HG02610 (cell line): ENCODE data around the gene TSPAN33.
"Not testable (repeated sequence)": the region's sequence is repeated elsewhere in the genome, so short reads cannot be mapped to it uniquely, and the experiment has no call there.

Experiments used
- ATAC-seq: cut with Tn5 transposase; IDR thresholded peaks from one replicate; pipeline ENCODE4 v1.9.1; 2021; ENCODE audit warnings: mild to moderate bottlenecking, moderate library complexity; ENCODE audit not compliant: unreplicated experiment

Gene TSPAN33, protein sequence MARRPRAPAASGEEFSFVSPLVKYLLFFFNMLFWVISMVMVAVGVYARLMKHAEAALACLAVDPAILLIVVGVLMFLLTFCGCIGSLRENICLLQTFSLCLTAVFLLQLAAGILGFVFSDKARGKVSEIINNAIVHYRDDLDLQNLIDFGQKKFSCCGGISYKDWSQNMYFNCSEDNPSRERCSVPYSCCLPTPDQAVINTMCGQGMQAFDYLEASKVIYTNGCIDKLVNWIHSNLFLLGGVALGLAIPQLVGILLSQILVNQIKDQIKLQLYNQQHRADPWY

DNA sequence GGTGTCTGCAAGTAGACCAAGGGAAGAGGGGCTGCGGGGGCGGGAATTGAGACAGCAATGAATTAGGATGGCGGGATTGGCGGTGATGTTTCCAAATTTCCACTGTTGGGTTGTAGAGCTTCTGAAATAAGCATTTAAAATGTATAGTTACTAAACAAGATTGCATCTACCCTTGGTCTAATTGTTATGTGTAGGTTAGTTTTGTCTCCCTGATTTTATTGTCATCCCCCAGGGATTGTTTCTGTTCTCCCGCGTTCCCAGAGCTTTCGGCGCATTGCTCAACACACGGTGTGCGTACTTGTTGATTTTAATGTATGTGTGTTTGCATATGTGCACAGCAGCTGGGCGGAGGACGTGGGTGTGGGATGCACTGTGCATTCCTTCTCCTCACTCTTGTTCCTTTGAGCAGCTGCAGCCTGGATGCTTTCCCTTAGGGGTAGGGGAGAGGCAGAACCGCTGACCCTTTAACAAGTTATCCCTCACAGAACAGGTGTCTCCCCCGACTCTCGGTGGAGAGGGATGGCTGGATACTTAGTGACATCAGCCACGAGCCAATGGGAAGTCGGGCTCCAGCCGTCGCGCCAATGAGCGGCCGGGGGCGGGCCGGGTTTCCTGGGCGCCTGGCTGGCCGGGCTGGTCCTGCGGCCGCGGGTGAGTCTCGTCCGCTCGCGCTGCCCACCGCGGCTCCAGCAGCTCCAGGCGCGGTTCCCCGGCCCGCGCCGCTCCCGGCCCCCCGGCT, at the start of gene TSPAN33:
TSPAN33 (plus strand) TSS at position 613 of the 739 bp plus-strand sequence. CDS start 274 bp downstream, outside the sequence.
- ATAC-seq, result peak; percentile 68

DNA sequence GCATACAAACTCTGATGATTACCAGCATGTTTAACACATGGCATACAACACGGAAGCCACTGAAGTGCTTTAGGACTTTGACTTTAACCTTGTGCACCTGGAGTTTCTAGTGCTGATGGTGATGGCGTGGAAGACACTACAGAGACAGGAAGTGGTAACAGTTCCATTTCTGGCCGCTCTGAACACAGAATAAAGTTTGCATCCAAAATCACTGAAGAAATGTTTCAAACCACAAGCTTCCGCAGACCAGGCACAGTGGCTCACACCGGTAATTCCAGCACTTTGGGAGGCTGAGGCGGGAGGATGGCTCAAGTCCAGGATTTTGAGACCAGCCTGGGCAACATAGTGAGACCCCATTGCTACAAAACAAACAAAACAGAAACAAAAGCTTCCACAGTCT, 49.2 kb upstream of the TSPAN33 start:
- ATAC-seq, result peak; percentile 75

DNA sequence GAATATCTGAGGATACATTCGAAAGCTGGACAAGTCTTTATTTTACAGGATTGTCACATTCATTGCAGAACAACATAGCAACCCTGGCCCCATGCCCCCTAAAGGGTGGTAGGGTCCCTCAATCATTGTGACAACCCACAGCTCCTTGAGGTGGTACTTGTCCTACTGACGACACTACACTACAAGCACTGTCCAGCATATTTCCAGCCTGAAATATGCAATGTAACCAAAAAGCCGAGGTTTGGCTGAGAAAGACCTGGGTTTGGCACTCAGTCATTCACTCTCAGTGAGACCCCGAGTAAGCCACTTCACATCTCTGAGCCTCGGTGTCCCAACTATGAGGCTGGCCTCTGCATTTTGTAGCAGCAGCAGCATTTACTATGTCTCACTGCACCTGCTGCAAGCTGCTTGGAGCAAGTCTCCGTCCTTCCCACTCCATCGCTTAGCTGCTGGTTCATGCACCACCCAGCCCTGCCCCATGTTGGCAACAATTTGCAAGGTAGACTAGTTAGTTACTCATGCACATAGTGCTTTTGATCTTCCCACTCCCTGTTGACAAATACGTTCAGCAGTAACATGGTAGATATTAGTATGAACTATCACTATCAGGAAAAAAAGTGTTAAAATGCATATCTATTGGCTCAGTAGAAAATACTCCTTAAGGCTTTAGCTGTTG, 46.0 kb upstream of the TSPAN33 start:
- ATAC-seq, result no peak

DNA sequence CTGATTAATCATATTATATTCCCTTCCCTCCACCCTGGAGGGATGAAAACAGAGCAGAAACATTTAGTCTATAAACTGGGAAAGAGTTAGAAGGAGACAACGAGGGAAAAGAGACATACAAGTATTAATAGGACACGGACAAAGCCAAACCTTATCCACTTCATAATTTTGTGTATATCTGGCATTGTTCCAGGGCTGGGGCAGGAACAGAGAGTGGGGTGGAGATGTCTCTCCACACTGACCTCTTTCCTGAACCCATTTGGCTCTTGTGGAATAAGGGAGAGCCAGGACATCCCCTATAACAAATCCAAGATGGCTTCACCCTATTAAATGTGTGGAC, 43.7 kb upstream of the TSPAN33 start:
- no peak for ATAC-seq

DNA sequence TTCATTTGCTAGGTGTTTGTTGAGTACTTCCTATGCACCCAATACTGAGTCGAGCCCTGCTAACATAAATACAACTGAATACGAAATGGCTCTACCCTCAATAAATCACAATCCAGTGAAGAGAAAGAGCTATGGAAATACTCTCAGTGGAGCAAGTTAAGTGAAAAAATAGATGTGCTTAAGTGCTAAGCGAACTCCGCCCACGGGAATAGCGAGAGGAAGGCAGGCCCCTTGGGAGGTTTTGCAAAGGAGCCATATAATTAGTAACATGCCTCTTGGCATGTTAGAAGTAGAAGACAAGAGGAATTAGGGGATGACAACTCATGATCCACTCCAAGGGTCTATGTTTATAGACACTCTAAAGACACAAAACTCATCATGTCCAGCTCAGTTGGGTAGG, 42.8 kb upstream of the TSPAN33 start:
- no peak for ATAC-seq

DNA sequence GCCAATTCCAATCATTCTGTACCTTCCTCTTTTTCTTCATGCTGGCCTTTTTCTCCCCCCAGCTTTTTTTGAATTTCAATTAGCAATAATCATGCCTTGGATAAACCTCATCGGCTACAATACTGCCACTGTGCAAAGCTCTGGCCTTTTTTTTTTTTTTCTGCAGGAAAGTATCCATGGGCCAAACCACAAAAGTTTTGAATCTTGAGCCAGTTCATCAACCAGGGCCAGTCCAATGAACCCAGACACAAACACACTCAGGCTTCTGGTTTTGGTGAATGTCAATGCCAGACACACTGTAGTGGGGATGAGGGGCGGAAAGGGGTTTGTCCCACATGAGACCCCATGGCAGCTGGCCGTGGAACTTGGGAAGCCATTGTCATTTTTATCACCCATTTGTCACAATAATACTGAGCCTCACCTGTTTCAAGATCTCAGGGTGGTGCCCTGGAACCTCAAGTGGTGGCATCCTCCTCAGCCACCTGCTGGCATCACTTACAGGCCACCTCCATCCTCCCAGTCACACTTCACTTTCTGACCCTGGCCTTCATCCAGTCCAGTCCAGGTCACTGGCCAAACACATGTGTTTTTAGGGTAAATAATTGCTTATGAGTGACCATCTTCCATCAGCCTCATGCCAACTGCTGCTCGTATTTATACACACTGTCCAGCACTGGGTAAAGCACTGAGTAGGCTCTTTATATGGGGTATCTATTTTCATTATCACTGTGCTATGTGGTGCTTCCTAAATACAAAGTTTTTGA, 40.8 kb upstream of the TSPAN33 start:
- ATAC-seq, result no peak

DNA sequence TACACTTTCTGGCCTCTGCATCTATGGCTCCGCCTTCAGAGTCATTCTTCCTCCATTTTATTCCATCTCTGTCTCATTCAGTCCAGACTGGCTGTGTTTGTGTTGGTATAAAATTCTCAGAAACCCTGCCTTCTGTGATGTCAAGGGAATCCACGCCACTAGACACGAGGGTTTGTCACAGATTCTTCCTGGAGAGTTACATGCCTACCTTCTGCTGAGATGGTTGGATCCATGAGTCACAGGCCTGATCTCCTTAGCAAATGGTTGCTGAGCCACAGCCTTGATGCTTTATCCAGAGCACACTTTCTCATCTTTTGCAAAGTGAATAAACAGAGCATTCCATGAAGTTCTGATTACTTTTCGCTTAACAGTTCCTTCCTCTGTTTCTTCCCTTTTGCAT, 35.9 kb upstream of the TSPAN33 start:
- ATAC-seq, result no peak

DNA sequence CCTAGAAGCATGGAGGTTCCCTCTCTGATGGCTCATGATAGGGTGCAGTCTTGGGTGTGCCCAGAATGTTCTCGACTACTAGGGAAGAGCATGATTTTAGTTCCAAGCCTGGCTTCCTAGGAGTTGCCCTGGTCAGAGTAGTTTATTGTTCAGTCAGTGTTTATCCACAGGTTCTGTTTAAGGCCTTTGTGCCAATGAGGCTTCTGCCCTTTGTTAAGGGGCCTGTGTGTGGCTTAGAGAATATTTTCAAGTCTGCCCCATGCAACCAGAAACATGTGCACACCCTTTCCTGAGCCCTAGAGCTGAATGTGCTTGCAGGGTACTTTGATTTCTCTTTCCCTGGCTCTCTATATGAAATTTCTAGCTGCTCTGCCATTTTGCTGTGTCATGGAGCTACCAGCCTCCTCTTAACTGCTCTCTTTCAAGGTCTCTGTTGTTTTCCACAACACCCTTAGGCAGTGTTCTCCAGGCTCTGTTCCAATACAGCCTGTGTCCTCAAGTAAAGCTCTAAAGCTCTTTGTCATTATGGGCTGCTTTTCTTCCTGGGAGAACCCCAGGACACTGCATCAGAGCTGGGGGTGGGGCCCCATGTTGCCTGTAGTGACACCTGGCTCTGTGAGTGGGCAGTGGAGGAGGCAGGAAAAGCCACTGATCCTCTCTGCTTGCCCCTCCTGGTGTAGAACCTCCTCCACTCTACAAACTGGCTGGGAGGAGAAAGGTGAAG, 34.1 kb upstream of the TSPAN33 start:
- no peak for ATAC-seq

DNA sequence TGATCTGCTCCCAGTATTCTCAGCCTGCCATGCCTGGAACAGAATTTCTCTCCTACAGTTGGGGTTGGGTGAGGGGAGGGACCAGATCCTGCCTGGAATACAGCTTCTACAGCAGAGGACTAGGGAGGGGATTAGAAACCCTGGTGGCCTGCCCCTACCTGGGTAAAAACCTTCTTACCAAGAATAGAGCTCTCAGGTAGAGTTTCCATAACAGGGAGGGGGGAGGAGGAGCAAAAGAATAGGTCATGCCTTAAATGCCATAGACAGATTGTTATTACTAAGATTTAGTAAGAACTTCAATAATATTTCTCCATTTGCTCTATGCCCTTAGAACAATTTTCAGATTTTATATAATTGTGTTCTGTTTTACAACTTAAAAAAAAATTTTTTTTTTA, 33.5 kb upstream of the TSPAN33 start:
- ATAC-seq, result no peak

DNA sequence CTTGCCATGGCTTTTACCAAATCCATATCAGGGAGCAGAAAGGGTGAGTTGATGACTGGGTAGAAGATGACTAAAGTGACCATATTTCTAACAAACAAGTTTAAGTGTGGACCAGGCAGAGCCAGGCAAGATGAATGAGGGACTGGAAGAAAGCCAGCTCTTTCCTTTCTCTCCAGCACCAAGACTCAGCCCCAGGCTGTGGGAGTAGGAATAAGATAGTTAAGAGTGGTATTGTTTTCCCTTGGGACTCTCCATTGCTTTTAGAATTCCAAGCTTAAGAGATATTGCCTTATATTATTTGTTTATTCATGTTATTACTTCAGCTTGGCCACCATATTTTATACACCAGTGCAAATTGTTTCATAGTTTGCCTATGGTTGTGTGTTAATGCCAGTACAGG, 28.8 kb upstream of the TSPAN33 start:
- ATAC-seq, result no peak

DNA sequence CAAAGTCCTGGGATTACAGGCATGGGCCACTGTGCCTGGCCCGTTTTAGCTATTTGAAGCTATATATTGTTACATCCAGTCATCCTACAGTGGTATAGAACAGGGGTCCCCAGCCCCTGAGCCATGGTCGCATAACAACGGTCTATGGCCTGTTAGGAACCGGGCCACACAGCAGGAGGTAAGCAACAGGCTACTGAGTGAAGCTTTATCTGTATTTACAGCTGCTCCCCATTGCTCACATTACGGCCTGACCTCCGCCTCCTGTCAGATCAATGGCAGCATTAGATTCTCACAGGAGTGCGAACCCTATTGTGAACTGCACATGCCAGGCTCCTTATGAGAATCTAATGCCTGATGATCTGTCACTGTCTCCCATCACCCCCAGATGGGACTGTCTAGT, 26.3 kb upstream of the TSPAN33 start:
- no peak for ATAC-seq

DNA sequence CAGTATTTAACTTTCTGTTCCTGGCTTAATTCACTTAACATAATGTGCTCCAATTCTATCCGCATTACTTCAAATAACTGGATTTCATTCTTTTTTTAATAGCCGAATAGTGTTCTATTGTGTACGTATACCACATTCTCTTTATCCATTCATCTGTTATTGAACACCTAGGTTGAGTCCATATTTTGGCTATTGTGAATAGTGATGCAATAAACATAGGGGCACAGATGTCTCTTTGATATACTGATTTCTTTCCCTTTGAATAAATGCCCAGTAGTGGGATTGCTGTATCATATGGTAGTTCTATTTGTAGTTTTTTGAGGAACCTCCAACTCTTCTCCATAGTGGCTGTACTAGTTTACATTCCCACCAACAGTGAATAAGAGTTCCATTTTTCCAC, 25.5 kb upstream of the TSPAN33 start:
- no peak for ATAC-seq

DNA sequence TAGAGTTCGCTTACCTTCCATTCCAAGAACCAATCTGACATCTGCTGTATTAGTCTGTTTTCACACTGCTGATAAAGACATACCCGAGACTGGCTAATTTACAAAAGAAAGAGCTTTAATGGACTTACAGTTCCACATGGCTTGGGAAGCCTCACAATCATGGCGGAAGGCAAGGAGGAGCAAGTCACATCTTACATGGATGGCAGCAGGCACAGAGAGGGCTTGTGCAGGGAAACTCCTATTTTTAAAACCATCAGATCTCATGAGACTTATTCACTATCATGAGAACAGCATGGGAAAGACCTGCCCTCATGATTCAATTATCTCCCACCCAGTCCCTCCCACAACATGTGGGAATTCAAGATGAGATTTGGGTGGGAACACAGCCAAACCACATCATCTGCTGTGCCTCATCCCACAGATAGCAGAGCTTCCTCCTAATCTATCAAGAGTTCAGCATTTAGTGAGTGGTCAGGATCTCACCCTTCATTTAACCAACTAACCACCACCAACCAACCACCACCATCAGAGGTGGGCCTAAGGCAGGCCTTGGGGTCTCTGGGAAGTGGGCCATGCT, 22.9 kb upstream of the TSPAN33 start:
- not testable (repeated sequence) for ATAC-seq

DNA sequence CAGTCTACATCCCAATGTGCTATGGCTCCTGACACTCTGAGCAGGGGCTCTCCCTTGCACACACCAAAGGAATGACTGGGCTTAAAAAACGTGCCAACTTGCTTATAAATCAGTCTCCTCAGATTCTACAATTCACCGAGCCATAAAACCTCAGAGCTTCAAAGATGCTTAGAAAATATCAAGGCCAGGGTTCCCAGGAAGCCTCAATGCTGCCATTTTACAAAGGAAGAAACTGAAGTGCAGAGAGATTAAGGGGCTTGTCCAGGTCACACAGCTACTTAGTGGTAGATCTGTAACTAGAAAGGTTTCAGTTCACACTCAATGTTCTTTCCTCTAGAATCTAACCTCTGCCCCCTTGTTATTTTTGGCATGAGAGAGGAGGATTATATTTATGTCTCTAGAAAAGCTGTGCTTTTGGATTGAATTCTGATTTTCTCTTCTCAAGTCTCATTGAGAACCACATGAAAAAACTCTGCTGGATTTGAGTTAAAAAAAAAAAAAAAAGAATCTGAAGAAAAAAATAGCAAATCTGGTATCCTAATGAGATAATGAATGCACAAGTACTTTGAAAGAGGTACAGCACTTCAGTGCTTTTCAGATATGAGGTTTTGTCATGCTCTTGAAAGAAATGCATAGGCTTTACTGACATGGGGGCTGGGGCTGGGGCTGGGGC, 22.3 kb upstream of the TSPAN33 start:
- peak; percentile 42 for ATAC-seq

DNA sequence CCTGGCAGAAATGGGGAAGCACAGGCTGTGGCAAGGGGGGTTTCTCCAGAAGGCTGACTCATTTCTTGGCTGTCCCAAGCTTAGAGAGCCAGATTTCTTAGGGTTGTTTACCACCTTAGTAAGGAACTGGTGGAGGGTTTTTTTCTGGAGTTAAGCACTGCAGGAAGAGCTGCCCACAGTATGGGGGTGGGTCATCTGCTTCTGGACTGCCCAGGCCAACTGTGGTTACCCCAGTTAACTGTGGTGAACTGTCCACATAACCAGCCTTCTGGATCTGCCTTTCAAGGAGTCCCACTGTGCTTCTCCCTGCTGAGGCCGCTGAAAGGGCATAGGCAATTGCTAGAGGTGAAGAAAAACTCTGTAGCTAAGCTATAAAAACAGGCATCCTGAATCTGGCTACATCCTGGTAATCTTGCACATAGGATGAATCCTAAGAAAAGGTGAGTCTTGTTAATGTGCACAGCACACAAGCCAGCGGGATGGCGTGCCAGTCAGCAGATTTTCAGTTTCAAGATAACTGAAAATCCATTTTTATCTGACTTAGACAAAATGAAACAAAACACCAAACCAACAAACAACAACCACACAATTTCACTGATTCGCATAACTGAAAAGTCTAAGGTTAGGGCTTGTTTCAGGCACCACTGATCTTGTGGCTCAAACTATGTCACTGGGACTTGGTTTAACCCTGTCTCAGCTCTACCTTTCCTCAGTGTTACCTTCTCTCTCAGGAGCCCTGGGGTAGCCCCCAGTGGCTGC, 21.6 kb upstream of the TSPAN33 start:
- peak; percentile 72 for ATAC-seq

DNA sequence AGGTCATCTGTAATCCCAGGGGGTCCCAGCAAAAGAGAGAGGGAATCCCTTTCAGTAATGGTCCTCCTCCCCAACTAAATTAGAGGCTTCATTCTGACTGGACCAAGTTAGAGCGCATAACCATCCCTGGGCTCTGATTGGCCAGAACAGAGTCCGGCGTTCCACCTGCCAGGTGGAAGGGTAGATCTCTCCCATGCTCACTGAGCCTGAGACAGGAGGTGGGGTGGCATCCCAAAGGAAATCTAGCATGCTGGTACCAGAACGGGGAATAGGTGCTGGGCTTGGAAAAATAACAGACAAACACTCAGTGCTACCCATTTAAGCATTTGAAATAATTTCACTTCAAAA, 21.0 kb upstream of the TSPAN33 start:
- no peak for ATAC-seq

DNA sequence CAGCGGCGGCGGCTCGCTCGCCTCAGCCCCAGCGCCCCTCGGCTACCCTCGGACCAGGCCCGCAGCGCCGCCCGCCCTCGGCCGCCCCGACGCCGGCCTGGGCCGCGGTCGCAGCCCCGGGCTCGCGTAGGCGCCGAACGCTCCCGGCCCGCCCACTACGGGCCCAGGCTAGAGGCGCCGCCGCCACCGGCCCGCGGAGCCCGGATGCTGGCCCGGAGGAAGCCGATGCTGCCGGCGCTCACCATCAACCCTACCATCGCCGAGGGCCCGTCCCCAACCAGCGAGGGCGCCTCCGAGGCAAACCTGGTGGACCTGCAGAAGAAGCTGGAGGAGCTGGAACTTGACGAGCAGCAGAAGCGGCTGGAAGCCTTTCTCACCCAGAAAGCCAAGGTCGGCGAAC, 18.2 kb upstream of the TSPAN33 start:
- no peak for ATAC-seq

DNA sequence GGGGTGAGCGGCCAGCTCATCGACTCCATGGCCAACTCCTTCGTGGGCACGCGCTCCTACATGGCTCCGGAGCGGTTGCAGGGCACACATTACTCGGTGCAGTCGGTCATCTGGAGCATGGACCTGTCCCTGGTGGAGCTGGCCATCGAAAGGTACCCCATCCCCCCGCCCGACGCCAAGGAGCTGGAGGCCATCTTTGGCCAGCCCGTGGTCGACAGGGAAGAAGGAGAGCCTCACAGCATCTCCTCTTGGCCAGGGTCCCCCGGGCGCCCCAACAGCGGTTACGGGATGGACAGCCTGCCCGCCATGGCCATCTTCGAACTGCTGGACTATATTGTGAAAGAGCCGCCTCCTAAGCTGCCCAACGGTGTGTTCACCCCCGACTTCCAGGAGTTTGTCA, 17.4 kb upstream of the TSPAN33 start:
- no peak for ATAC-seq

DNA sequence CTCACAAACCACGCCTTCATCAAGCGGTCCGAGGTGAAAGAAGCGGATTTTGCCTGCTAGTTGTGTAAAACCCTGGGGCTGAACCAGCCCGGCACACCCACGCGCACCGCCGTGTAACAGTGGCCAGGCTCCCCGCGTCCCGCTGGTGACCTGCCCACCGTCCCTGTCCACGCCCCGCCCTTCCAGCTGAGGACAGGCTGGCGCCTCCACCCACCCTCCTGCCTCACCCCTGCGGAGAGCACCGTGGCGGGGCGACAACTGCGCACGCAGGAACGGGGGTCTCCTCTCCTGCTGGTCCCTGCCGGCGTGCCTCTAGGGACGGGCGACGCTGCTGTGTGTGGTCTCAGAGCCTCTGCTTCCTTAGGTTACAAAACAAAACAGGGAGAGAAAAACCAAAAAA, 16.9 kb upstream of the TSPAN33 start:
- ATAC-seq, result no peak
